ENCODE data around the gene SMARCA1. TPM values are rescaled to one million over a fixed set of nuclear protein-coding genes. Genes with fewer than 3 reads are reported as not detected.

The SMARCA1 gene
- total RNA-seq, 4 donors from 2014 or later: 8.0 to 13.9 (median 11.2) TPM

- DNase-seq (ENCODE audit: low spot score in 2 of 2): no peak
- TF ChIP-seq CTCF (IDR thresholded peaks at IDR 0.05) (no peak), POLR2A (IDR thresholded peaks at IDR 0.05) (no peak)
- intact Hi-C loops (cut with DNase I; ENCODE audit: low total_unique reads): no loop called here
- H3K4me3 ChIP-seq (ENCODE audit: low read depth, poor library complexity, severe bottlenecking): no peak overlapping the region
- 43 to 54% methylated on average over 3 of the region's 3 CpGs for WGBS, 2 donors
Measured at GRCh38 chrX:129462707-129463106, 60.6 kb downstream of the SMARCA1 start.

GRCh38 chrX:129461801-129462456 lies 61.4 kb downstream of the SMARCA1 start:
- WGBS, 2 donors: 69 to 85% methylated on average over 3 of the region's 3 CpGs
- no peak for DNase-seq (ENCODE audit: low spot score in 2 of 2)
- intact Hi-C loops (cut with DNase I; ENCODE audit: low total_unique reads): no loop called here
- no peak for TF ChIP-seq POLR2A (IDR thresholded peaks at IDR 0.05)
- TF ChIP-seq CTCF (IDR thresholded peaks at IDR 0.05): no peak
- H3K4me3 ChIP-seq (ENCODE audit: low read depth, poor library complexity, severe bottlenecking): no peak overlapping the region

GRCh38 chrX:129452523-129452922 lies 70.8 kb downstream of the SMARCA1 start:
- intact Hi-C loops (cut with DNase I; ENCODE audit: low total_unique reads): no loop called here
- H3K4me3 ChIP-seq (ENCODE audit: low read depth, poor library complexity, severe bottlenecking): no peak overlapping the region
- no peak for TF ChIP-seq CTCF (IDR thresholded peaks at IDR 0.05)
- no peak for TF ChIP-seq POLR2A (IDR thresholded peaks at IDR 0.05)
- DNase-seq (ENCODE audit: low spot score in 2 of 2): no peak
- WGBS, 2 donors: 78 to 92% methylated on average over 6 of the region's 6 CpGs

GRCh38 chrX:129450123-129450522 lies 73.2 kb downstream of the SMARCA1 start:
- H3K4me3 ChIP-seq (ENCODE audit: low read depth, poor library complexity, severe bottlenecking): no peak overlapping the region
- intact Hi-C loops (cut with DNase I; ENCODE audit: low total_unique reads): no loop called here
- TF ChIP-seq CTCF (IDR thresholded peaks at IDR 0.05) (no peak), POLR2A (IDR thresholded peaks at IDR 0.05) (no peak)
- DNase-seq (ENCODE audit: low spot score in 2 of 2): no peak
- WGBS, 2 donors: 67 to 93% methylated on average over 4 of the region's 4 CpGs

GRCh38 chrX:129449148-129449547 lies 74.1 kb downstream of the SMARCA1 start:
- 65 to 67% methylated on average over 2 of the region's 2 CpGs for WGBS, 2 donors
- TF ChIP-seq POLR2A (IDR thresholded peaks at IDR 0.05) (no peak), CTCF (IDR thresholded peaks at IDR 0.05) (no peak)
- intact Hi-C loops (cut with DNase I; ENCODE audit: low total_unique reads): no loop called here
- no peak for DNase-seq (ENCODE audit: low spot score in 2 of 2)
- H3K4me3 ChIP-seq (ENCODE audit: low read depth, poor library complexity, severe bottlenecking): no peak overlapping the region

GRCh38 chrX:129445436-129445835 lies 77.9 kb downstream of the SMARCA1 start:
- H3K4me3 ChIP-seq (ENCODE audit: low read depth, poor library complexity, severe bottlenecking): no peak overlapping the region
- TF ChIP-seq POLR2A (IDR thresholded peaks at IDR 0.05) (no peak), CTCF (IDR thresholded peaks at IDR 0.05) (no peak)
- DNase-seq (ENCODE audit: low spot score in 2 of 2): no peak
- intact Hi-C loops (cut with DNase I; ENCODE audit: low total_unique reads): no loop called here
